NCI-H2227 treated with DMSO at 0.1 percent for 48 hours (cell line): ENCODE measurements around the gene DUOX2.

Source experiments
- DNase-seq: peaks from one replicate; lab custom pipeline; 2025; lab: John Stamatoyannopoulos, UW

DUOX2 gene

DNA sequence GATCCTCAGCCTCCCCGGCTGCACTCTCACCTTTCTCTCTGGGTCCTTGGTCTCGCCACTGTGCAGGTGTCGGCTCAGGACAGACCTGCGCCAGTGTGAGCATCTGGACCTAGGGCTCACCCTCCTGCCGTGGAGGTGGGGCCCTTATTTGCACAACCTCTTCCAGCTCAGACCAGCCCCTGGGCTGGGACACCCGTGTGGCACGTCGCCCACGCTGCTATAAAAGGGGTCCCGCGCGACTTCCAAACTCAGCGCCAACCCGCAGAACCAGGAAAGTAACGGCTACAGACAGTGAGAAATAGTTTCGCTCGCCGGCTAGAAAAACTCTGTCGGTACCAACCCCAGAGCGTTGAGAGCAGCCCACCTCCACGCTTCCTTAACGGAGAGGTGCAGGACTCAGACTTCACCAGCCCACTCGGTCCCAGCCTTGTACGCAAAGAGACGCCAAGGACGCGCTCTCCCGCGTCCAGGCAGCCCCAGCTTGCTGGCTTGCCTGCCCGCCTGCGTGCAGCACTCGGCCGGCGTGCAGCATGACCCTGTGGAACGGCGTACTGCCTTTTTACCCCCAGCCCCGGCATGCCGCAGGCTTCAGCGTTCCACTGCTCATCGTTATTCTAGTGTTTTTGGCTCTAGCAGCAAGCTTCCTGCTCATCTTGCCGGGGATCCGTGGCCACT, at the start of gene DUOX2, which contains the start of gene DUOXA2:
Gene DUOX2 (minus strand): TSS at position 97 of the 675 bp plus-strand sequence. CDS start 761 bp downstream, outside the sequence.
Gene DUOXA2 (plus strand): TSS at position 251 of the 675 bp plus-strand sequence. CDS start 280 bp downstream, at position 531.
- no peak for DNase-seq

- DNase-seq: no peak
These were observed 49.5 kb upstream of the DUOX2 start for GRCh38 chr15:45163508-45163856.

DNA sequence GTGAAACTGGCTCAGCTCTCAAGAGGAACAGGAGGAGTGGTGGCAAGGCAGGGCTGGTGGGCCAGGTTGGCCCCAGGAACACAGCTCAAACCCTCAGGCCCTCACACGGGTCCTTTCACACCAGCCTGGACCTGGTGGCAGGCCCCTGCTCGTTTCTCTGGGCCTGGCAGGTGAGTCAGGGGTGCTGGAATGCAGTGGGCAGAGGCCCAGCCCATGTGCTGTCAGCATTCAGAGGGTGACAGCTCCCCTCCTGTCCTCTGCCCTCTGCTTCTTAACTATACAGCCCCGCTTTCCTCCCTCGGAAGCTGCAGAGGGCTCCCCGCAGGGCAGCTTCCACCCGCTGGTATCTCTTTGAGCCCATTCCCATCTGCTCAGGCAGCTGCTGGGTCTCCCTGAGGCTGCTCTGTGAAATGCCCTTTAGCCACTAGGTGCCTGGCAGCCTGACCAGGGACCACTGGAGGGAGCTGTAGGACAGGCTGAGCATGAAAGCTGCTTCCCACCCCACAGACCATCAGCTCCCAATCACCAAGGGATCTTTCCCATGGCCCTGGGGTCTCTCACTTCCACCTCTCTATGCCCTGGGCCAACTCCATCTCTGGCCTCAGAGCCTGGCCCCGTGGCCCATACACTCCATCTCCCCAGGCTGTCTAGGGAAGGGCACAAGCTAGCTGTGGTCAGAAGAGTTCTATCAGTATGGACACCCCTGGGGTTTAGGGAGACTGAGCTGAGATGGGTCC, 49.0 kb upstream of the DUOX2 start:
- DNase-seq: peak; percentile 40

DNA sequence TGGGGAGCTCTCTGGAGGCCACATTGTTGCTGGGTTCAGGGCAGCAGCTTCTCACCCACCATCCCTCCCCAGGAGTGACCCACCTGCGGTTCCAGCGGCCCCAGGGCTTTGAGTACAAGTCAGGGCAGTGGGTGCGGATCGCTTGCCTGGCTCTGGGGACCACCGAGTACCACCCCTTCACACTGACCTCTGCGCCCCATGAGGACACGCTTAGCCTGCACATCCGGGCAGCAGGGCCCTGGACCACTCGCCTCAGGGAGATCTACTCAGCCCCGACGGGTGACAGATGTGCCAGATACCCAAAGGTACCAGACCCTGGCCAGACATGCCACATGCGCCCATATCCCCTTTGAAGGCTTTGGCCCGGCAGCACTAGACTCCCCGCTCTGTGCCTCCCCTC, 47.7 kb upstream of the DUOX2 start:
- DNase-seq: no peak

GRCh38 chr15:45157974-45158373, 44.0 kb upstream of the DUOX2 start:
- DNase-seq: no peak

- DNase-seq: no peak
These were observed 42.9 kb upstream of the DUOX2 start for GRCh38 chr15:45156744-45157455.

DNA sequence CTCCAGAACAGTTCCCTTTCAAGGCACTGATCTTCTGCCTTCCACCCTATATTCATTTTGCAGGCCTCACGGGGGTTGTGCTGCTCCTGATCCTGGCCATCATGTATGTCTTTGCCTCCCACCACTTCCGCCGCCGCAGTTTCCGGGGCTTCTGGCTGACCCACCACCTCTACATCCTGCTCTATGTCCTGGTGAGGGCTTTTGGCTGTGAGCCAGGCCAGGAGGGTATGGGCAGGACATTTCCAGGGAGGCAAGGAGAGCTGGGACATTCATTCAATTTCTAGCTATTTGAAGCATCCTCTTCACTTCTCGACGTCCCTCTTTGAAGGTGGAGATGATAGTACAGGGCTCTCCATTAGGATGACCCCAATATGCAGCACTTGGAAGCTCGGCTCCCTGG, 41.8 kb upstream of the DUOX2 start:
- DNase-seq: no peak

GRCh38 chr15:45151998-45152828, 38.2 kb upstream of the DUOX2 start:
- no peak for DNase-seq

DNA sequence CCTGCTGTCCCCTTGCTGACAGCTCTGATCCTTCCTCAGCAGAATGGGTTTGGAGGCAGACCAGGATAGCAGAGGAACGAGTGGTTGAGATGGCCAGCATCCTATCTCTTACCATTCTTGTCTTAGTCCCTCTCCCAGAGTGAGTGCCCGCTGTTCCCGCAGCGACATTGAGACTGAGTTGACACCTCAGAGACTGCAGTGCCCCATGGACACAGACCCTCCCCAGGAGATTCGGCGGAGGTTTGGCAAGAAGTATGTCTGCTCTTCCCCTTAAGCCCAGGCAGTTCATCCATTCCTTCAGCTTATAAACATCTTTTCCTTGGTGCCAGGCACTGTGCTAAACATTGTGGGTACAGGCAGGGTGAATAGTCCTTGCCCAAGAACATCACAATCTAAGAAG, 37.0 kb upstream of the DUOX2 start:
- no peak for DNase-seq

GRCh38 chr15:45150481-45150880, 36.5 kb upstream of the DUOX2 start:
- DNase-seq: no peak

DNA sequence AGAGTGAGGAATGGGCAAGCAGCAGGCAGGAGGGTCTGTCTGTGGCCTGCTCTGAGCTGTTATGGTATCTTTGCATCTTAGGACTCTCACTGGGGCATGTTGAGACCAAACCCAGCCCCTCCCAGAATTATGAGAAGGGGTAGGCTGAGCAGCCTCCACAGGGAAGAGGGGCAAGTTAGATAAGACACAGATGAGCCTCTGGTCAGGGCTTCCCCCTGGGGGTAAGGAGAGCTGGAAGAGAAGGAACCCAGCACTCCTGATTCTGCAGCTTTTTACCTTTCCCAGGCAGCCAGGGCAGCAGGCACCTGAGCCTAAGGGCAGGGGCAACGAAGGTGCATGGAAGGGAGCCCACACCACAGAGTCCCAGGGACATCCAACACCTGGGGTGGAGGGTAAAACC, 35.1 kb upstream of the DUOX2 start:
- no peak for DNase-seq

DNA sequence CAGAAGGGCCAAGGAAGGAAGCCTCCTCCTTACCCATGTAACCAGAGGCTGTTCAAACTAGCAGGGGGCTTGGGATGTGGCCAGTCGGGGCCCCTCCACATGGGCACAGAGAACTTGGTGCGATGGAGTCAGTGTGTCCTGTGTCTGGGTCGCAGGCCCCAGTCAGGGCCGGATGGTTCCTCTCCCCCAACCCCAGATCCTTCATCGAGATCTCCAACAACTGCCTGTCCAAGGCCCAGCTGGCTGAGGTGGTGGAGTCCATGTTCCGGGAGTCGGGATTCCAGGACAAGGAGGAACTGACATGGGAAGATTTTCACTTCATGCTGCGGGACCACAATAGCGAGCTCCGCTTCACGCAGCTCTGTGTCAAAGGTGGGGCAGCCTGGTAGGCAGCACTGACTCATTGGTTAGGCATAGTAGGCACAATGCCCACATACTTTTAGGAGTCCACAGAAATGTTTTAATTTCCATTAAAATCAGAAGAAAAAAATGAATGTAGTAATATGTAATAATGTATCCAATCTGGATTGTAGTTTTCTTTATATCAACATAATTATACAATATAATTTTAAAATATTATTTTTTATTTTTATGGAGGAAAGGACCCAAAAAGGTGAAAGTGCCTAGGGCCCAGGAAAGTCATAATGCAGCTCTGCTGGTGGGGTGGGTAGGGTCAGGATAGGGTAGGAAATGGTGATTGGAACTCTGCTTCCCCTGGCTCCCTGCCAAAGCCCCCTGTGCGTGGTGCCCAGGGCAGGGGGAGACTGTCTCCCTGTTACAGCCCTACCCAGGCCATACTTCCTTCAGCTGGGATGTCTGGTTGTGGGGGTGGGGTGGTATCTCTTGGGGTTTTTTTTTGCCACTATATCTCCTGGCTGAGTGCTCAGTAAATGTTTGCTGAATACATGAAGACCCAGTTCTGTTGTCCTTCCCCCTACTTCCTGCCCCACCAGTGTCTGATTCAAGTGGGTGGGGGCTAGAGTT, 34.4 kb upstream of the DUOX2 start:
- DNase-seq: no peak

DNA sequence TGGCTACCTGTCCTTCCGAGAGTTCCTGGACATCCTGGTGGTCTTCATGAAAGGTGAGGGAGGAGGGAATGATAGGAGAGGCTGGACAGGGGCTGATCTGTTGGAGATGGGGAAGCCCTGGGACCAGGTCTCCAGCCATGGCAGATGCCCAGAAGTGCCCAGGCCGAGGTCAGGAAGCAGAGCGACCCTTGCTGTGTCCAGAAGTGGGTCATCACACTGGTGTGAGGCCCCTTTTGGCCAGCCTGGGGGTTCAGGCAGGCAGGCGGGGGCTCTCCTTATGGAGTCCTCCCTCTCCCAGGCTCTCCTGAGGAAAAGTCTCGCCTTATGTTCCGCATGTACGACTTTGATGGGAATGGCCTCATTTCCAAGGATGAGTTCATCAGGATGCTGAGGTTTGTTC, 33.6 kb upstream of the DUOX2 start:
- DNase-seq: no peak

- no peak for DNase-seq
These were observed 32.4 kb upstream of the DUOX2 start for GRCh38 chr15:45146405-45146804.

DNA sequence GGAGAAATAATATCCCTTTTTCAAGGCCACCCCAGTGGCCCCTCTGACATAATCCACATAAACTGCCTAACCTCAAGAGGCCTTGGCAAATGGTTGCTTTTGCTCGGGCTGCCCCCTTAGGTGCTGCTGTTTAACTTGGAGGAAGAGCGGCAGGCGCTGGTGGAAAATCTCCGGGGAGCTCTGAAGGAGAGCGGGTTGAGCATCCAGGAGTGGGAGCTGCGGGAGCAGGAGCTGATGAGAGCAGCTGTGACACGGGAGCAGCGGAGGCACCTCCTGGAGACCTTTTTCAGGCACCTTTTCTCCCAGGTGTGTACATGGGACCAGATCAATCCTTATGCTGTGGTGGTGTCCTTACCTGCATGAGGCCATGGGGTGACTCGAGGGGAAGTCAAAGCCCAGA, 30.8 kb upstream of the DUOX2 start:
- no peak for DNase-seq

DNA sequence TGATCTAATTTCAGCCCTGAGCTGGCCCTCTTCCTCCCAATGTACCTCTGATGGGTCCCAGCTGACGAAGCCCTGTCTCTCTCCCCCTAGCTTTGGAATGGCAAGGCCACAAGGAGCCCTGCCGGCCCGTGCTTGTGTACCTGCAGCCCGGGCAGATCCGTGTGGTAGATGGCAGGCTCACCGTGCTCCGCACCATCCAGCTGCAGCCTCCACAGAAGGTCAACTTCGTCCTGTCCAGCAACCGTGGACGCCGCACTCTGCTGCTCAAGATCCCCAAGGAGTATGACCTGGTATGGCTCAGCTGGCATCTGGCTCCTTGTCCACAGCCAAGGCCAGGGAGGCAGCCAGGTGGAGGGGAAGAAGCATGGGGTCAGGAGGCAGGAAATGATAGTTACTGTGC, 30.0 kb upstream of the DUOX2 start:
- DNase-seq: no peak

DNA sequence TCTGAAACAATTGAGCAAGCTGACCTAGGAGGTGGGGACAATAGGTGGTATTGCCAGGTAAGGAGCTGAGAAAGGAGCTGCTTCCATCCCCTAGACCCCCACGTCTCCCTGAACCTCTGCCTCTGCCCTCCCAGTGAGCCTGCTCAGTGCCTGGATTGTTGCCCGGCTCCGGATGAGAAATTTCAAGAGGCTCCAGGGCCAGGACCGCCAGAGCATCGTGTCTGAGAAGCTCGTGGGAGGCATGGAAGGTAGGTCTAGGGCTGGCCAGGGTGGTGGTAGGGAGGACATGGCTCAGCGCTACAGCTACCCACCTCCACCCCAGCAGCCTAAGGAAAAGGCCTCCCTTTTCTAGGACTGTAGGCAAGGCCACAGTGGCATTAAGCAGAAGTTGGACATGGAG, 29.1 kb upstream of the DUOX2 start:
- DNase-seq: no peak

DNA sequence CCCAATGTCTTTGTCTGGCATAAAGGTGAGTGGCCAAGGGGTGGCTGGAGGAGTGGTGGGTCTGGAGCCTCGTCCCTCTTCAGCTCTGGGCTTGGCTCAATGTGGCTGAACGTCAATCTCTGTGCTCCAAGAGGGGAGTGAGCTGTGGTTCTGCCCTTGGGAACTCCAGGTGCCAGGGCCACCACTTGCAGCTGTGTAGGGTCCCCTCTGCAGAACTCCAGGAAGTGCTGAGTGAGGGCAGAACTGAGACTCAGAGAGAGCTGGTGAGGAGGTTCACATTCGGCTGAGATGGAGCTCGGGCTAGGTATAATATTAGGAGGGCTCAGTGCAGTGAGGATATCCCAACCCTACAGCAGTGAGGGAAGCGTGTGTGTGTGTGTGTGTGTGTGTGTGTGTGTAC, 27.4 kb upstream of the DUOX2 start:
- DNase-seq: no peak

GRCh38 chr15:45140557-45141250, 26.7 kb upstream of the DUOX2 start:
- no peak for DNase-seq

- DNase-seq: no peak
These were observed 25.8 kb upstream of the DUOX2 start for GRCh38 chr15:45139770-45140169.
